MM.1S (cell line): ENCODE data around the gene ACTL6B.

Experiments used
- DNase-seq: peaks from one replicate; pipeline ENCODE4 v3.0.0-alpha.2; 2015
- H2AFZ ChIP-seq: fragments of 300-600 bp; sonication (generic); 2 replicates; pipeline ENCODE4 v1.6.0; 2016; ENCODE audit warnings: antibody characterized with exemption, low read length
- H3F3A ChIP-seq: fragments of 300-600 bp; sonication (generic); 2 replicates; pipeline ENCODE4 v1.6.1; 2016; ENCODE audit warnings: mild to moderate bottlenecking, antibody characterized with exemption, low read length, moderate library complexity, mixed read lengths; ENCODE audit not compliant: insufficient read depth
- H3K27ac ChIP-seq: fragments of 300-600 bp; sonication (generic); 2 replicates; pipeline ENCODE4 v1.5.1; 2016; ENCODE audit warnings: mild to moderate bottlenecking, low read length
- H3K27me3 ChIP-seq: fragments of 300-600 bp; sonication (generic); replicated peaks from 2 replicates; pipeline ENCODE4 v1.6.0; 2016; ENCODE audit warnings: low read length; ENCODE audit not compliant: insufficient read depth
- H3K36me3 ChIP-seq: fragments of 300-600 bp; sonication (generic); replicated peaks from 2 replicates; pipeline ENCODE4 v1.6.1; 2016; ENCODE audit warnings: mild to moderate bottlenecking, low read length, mixed read lengths; ENCODE audit not compliant: insufficient read depth
- H3K4me1 ChIP-seq: fragments of 300-600 bp; sonication (generic); 2 replicates; pipeline ENCODE4 v1.6.1; 2016; ENCODE audit warnings: low read length, mixed read lengths
- H3K4me2 ChIP-seq: fragments of 300-600 bp; sonication (generic); 2 replicates; pipeline ENCODE4 v1.6.0; 2016; ENCODE audit warnings: low read depth, low read length
- H3K4me3 ChIP-seq: fragments of 300-600 bp; sonication (generic); 2 replicates; pipeline ENCODE4 v1.5.1; 2016; ENCODE audit warnings: low read length, mixed read lengths
- H3K79me2 ChIP-seq: fragments of 300-600 bp; sonication (generic); 2 replicates; pipeline ENCODE4 v1.6.1; 2016; ENCODE audit warnings: mixed run types, low read length, mixed read lengths
- H3K9ac ChIP-seq: fragments of 300-600 bp; sonication (generic); 2 replicates; pipeline ENCODE4 v1.6.1; 2016; ENCODE audit warnings: low read length, mixed read lengths
- H3K9me2 ChIP-seq: fragments of 300-600 bp; sonication (generic); replicated peaks from 2 replicates; pipeline ENCODE4 v1.6.1; 2016; ENCODE audit warnings: mild to moderate bottlenecking, low read length, mixed read lengths; ENCODE audit not compliant: insufficient read depth
- H3K9me3 ChIP-seq: fragments of 300-600 bp; sonication (generic); replicated peaks from 2 replicates; pipeline ENCODE4 v1.6.1; 2016; ENCODE audit warnings: mild to moderate bottlenecking, low read length, mixed read lengths; ENCODE audit not compliant: insufficient read depth
- H4K20me1 ChIP-seq: fragments of 300-600 bp; sonication (generic); 2 replicates; pipeline ENCODE4 v1.6.1; 2016; ENCODE audit warnings: mild to moderate bottlenecking, low read length, moderate library complexity, mixed read lengths; ENCODE audit not compliant: insufficient read depth
- CTCF ChIP-seq: fragments of 300-600 bp; sonication (generic); IDR thresholded peaks from 2 replicates; pipeline ENCODE4 v1.5.1; 2016; ENCODE audit warnings: antibody characterized with exemption, low read length, mixed read lengths
- EZH2 ChIP-seq: fragments of 300-600 bp; sonication (generic); optimal IDR thresholded peaks from 2 replicates; pipeline ENCODE3; 2017; ENCODE audit warnings: low read depth, mild to moderate bottlenecking, antibody characterized with exemption, low read length, mixed read lengths
- EZH2phosphoT487 ChIP-seq: fragments of 300-600 bp; sonication (generic); IDR thresholded peaks from 2 replicates; pipeline ENCODE4 v1.6.1; 2018; ENCODE audit warnings: antibody characterized with exemption, low read length

The ACTL6B gene

GRCh38 chr7:100613412-100614175, 42.7 kb downstream of the ACTL6B start:
- TF ChIP-seq EZH2 (no peak), CTCF (no peak), EZH2phosphoT487 (no peak)
- no peak overlapping the region for H2AFZ ChIP-seq
- H4K20me1 ChIP-seq = no peaks in the 10 kb centered on the region
- DNase-seq = no peak
- no peaks in the 10 kb centered on the region for H3K79me2 ChIP-seq
- H3K4me1 ChIP-seq = no peaks in the 10 kb centered on the region
- no peak overlapping the region for H3K9ac ChIP-seq
- no peak overlapping the region for H3K27ac ChIP-seq
- no peak overlapping the region for H3K4me2 ChIP-seq
- no peaks in the 10 kb centered on the region for H3K9me3 ChIP-seq
- peaks cover 4% of the 10 kb centered on the region; the same call in 1 of the 2 replicates for H3F3A ChIP-seq
- no peaks in the 10 kb centered on the region for H3K36me3 ChIP-seq
- H3K9me2 ChIP-seq = no peaks in the 10 kb centered on the region
- H3K27me3 ChIP-seq = peaks cover 79% of the 10 kb centered on the region
- H3K4me3 ChIP-seq = no peak overlapping the region

- Histone ChIP-seq H4K20me1 (no peaks in the 10 kb centered on the region), H3K27me3 (peaks cover 79% of the 10 kb centered on the region), H2AFZ (peak overlapping the region; percentile 59), H3K79me2 (no peaks in the 10 kb centered on the region), H3K9ac (peak overlapping the region; percentile 73; the same call in 1 of the 2 replicates), H3K4me3 (peak overlapping the region; percentile 69), H3K4me1 (no peaks in the 10 kb centered on the region), H3K9me2 (no peaks in the 10 kb centered on the region), H3K9me3 (no peaks in the 10 kb centered on the region), H3K36me3 (no peaks in the 10 kb centered on the region), H3F3A (peaks cover 4% of the 10 kb centered on the region; the same call in 1 of the 2 replicates), H3K4me2 (peak overlapping the region; percentile 96), H3K27ac (no peak overlapping the region)
- TF ChIP-seq EZH2phosphoT487 (no peak), CTCF (no peak), EZH2 (no peak)
- DNase-seq = no peak
Measured at GRCh38 chr7:100612730-100613390, 43.4 kb downstream of the ACTL6B start.

- no peaks in the 10 kb centered on the region for H3K36me3 ChIP-seq
- H2AFZ ChIP-seq = peak within 1 kb of the TSS; percentile 59
- H3K27me3 ChIP-seq = peaks cover 79% of the 10 kb centered on the region
- H3K4me3 ChIP-seq = peak within 1 kb of the TSS; percentile 69
- peak within 1 kb of the TSS; percentile 73 for H3K9ac ChIP-seq
- H4K20me1 ChIP-seq = no peaks in the 10 kb centered on the region
- DNase-seq = peak; percentile 100
- peaks cover 4% of the 10 kb centered on the region; the same call in 1 of the 2 replicates for H3F3A ChIP-seq
- no peak for TF ChIP-seq EZH2phosphoT487
- no peak for TF ChIP-seq EZH2
- TF ChIP-seq CTCF = no peak
- no peaks in the 10 kb centered on the region for H3K9me3 ChIP-seq
- H3K9me2 ChIP-seq = no peaks in the 10 kb centered on the region
- H3K27ac ChIP-seq = peak within 1 kb of the TSS; percentile 76
- no peaks in the 10 kb centered on the region for H3K4me1 ChIP-seq
- H3K79me2 ChIP-seq = no peaks in the 10 kb centered on the region
- H3K4me2 ChIP-seq = peak within 1 kb of the TSS; percentile 96
Measured at GRCh38 chr7:100611983-100612729, 44.1 kb downstream of the ACTL6B start, which contains the start of gene MOSPD3. TSS of gene MOSPD3 (plus strand) at chr7:100612540. CDS start at chr7:100612792, 252 bp downstream.
